ENCODE measurements around the gene PCDHGB5.

PCDHGB5 gene

DNA sequence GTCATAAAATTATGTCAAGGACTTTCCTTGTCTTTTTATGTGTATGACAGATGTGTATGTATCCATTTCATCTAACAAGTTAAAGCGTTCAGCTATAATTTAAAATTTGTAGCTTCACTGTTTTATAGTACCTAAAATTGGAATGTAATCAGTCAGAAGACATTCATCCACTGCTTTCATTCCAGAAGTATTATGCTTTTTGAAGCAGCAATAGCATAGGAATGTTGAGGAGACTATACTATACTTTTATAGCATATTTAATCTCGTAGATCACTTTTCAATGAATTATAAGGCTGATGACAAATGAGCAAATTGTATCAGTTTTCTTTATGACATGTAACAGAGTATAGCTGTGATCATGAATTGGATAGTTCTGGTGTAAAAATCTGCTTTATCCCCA, 39.5 kb downstream of the PCDHGB5 start:
- Mint-ChIP-seq H3K4me1 (ENCODE audit: low read depth) (no peaks in the 10 kb centered on the region), H3K4me3 (no peak overlapping the region), H3K36me3 (peaks cover 4% of the 10 kb centered on the region), H3K9me3 (ENCODE audit: low read depth) (peaks cover 2% of the 10 kb centered on the region), H3K27ac (no peak overlapping the region), H3K27me3 (peaks cover 25% of the 10 kb centered on the region)

GRCh38 chr5:141439411-141440141, 41.8 kb downstream of the PCDHGB5 start:
- Mint-ChIP-seq H3K36me3 (peaks cover 2% of the 10 kb centered on the region), H3K4me1 (ENCODE audit: low read depth) (no peaks in the 10 kb centered on the region), H3K27me3 (peaks cover 20% of the 10 kb centered on the region), H3K4me3 (no peak overlapping the region), H3K9me3 (ENCODE audit: low read depth) (peaks cover 4% of the 10 kb centered on the region), H3K27ac (no peak overlapping the region)

DNA sequence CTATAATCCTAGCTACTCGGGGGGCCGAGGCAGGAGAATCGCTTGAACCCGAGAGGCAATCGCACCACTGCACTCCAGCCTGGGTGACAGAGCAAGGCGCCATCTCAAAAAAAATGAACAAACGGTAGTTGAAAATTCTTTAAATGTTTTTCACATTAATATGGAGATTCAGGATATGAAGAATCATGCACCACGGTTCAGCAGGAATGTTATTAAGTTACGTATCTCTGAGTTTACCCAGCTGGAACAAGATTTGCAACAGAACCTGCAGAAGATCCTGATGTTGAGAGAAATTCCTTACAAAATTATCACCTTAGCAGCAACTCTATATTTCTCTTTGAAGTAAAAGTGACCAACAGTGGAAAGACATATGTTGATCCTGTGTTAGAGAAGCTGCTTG, 42.6 kb downstream of the PCDHGB5 start:
- H3K36me3 Mint-ChIP-seq, result peaks cover 2% of the 10 kb centered on the region
- peaks cover 4% of the 10 kb centered on the region for H3K9me3 Mint-ChIP-seq (ENCODE audit: low read depth)
- no peaks in the 10 kb centered on the region for H3K4me1 Mint-ChIP-seq (ENCODE audit: low read depth)
- no peak overlapping the region for H3K4me3 Mint-ChIP-seq
- H3K27ac Mint-ChIP-seq, result no peak overlapping the region
- peaks cover 19% of the 10 kb centered on the region for H3K27me3 Mint-ChIP-seq

- H3K9me3 Mint-ChIP-seq (ENCODE audit: low read depth), result peaks cover 4% of the 10 kb centered on the region
- peaks cover 19% of the 10 kb centered on the region for H3K27me3 Mint-ChIP-seq
- H3K4me1 Mint-ChIP-seq (ENCODE audit: low read depth), result no peaks in the 10 kb centered on the region
- peaks cover 2% of the 10 kb centered on the region for H3K36me3 Mint-ChIP-seq
- no peak overlapping the region for H3K27ac Mint-ChIP-seq
- no peak overlapping the region for H3K4me3 Mint-ChIP-seq
Observed at GRCh38 chr5:141441571-141442170, 43.9 kb downstream of the PCDHGB5 start.
